Caco-2 (cell line): ENCODE results near the gene MLYCD. TPM values are rescaled to one million over a fixed set of nuclear protein-coding genes. Genes with fewer than 3 reads are reported as not detected.

Source experiments
- BruUV-seq: library from RNA; stranded (reverse); fragments of 400-500 nt; replicated peaks from 2 replicates; lab custom pipeline; 2021; lab: Mats Ljungman, UMichigan
- CTCF ChIA-PET: fragments of 300-600 bp; sonication (Branson Sonifier 250); formaldehyde crosslinking; loops from one replicate; lab custom pipeline; 2022; ENCODE audit warnings: antibody characterized with exemption; lab: Charles Lee
- POLR2A ChIA-PET: fragments of 300-600 bp; sonication (Branson Sonifier 250); formaldehyde crosslinking; loops from one replicate; lab custom pipeline; 2022; ENCODE audit warnings: antibody characterized with exemption; lab: Charles Lee
- DNase-seq, 2 experiments: peaks; one replicate each; pipeline versions ENCODE4 v3.0.0 to v3.0.0-alpha.2; 2020 to 2022
- H3K27me3 ChIP-seq: replicated peaks from 2 replicates; pipeline ENCODE4 v1.6.0; 2011; ENCODE audit warnings: low read length; ENCODE audit not compliant: control insufficient read depth, insufficient read depth
- H3K36me3 ChIP-seq: 2 replicates; pipeline ENCODE4 v1.5.1; 2011; ENCODE audit warnings: low read length; ENCODE audit not compliant: control insufficient read depth, insufficient read depth
- H3K4me1 ChIP-seq: fragments of 250-450 bp; sonication (Bioruptor Pico); 2 replicates; pipeline ENCODE4 v1.5.1; 2020; ENCODE audit warnings: mild to moderate bottlenecking
- H3K4me3 ChIP-seq: 2 replicates; pipeline ENCODE4 v1.5.1; 2011; ENCODE audit warnings: low read depth, mild to moderate bottlenecking, control low read depth, low read length
- H3K9me3 ChIP-seq: fragments of 250-450 bp; sonication (Bioruptor Pico); 2 replicates; pipeline ENCODE4 v1.5.1; 2020; ENCODE audit warnings: mild to moderate bottlenecking, moderate library complexity
- H3K27ac Mint-ChIP-seq: one replicate; pipeline ENCODE4 v1.8.0; 2022; ENCODE audit warnings: mixed read lengths; ENCODE audit not compliant: unreplicated experiment
- H3K27me3 Mint-ChIP-seq: one replicate; pipeline ENCODE4 v1.8.0; 2022; ENCODE audit warnings: mixed read lengths; ENCODE audit not compliant: insufficient read depth, unreplicated experiment
- H3K36me3 Mint-ChIP-seq: one replicate; pipeline ENCODE4 v1.8.0; 2022; ENCODE audit warnings: mild to moderate bottlenecking, mixed read lengths; ENCODE audit not compliant: insufficient read depth, unreplicated experiment
- H3K4me1 Mint-ChIP-seq: one replicate; pipeline ENCODE4 v1.8.0; 2022; ENCODE audit warnings: low read depth, mixed read lengths; ENCODE audit not compliant: unreplicated experiment
- H3K4me3 Mint-ChIP-seq: one replicate; pipeline ENCODE4 v1.8.0; 2022; ENCODE audit warnings: mild to moderate bottlenecking, moderate library complexity, mixed read lengths; ENCODE audit not compliant: unreplicated experiment
- H3K9me3 Mint-ChIP-seq: one replicate; pipeline ENCODE4 v1.8.0; 2022; ENCODE audit warnings: mixed read lengths; ENCODE audit not compliant: unreplicated experiment
- CTCF ChIP-seq, 2 experiments: fragments of 200-600 bp in 1 of 2; IDR thresholded peaks; 1 replicate in 1 of 2; 2 replicates in 1 of 2; pipeline versions ENCODE4 v1.5.1 to v1.8.0; 2011 to 2022; ENCODE audit warnings: antibody characterized with exemption in 1 of 2, control low read depth in 1 of 2, inconsistent platforms in 1 of 2, low read depth in 1 of 2, low read length in 1 of 2, mild to moderate bottlenecking in 1 of 2, moderate library complexity in 1 of 2; ENCODE audit not compliant: insufficient read depth in 1 of 2, severe bottlenecking in 1 of 2, unreplicated experiment in 1 of 2
- intact Hi-C: fragments of 100-400 bp; cut with micrococcal nuclease; formaldehyde crosslinking; loops from one replicate; pipeline ENCODE4 v1.10.0; 2022; ENCODE audit not compliant: unreplicated experiment
- total RNA-seq: library from RNA; stranded (reverse); gene quantifications from 2 replicates; pipeline ENCODE4 v1.2.3, GENCODE V29; 2022

Gene MLYCD
- total RNA-seq, 1 experiment from 2014 or later, result 8.7 TPM

GRCh38 chr16:83942074-83942473, 43.2 kb downstream of the MLYCD start:
- intact Hi-C loops, result no loop called here
- CTCF ChIA-PET, result interaction anchor here (1.8 kb wide), 1 partner anchor 12 kb away, joined by 8 read pairs; the partner anchor contains the start of gene OSGIN1
- Histone ChIP-seq H3K27me3 (no peaks in the 10 kb centered on the region), H3K9me3 (no peaks in the 10 kb centered on the region), H3K4me3 (no peak overlapping the region), H3K36me3 (no peaks in the 10 kb centered on the region), H3K4me1 (peaks cover 32% of the 10 kb centered on the region)
- TF ChIP-seq CTCF (IDR thresholded peaks at IDR 0.05; ENCODE audit: insufficient read depth in 1 of 2, low read depth in 1 of 2, low read length in 1 of 2, severe bottlenecking in 1 of 2, unreplicated experiment in 1 of 2), result no peak
- H3K4me3 Mint-ChIP-seq, result no peak overlapping the region
- no peaks in the 10 kb centered on the region for H3K36me3 Mint-ChIP-seq
- H3K9me3 Mint-ChIP-seq, result no peaks in the 10 kb centered on the region
- no peak overlapping the region for H3K27ac Mint-ChIP-seq
- H3K4me1 Mint-ChIP-seq, result peaks cover 21% of the 10 kb centered on the region
- BruUV-seq, result no TSS peak
- no peaks in the 10 kb centered on the region for H3K27me3 Mint-ChIP-seq
- POLR2A ChIA-PET, result no interaction called here
- no peak for DNase-seq

- Histone ChIP-seq H3K27me3 (no peaks in the 10 kb centered on the region), H3K9me3 (no peaks in the 10 kb centered on the region), H3K4me1 (peaks cover 32% of the 10 kb centered on the region), H3K4me3 (no peak overlapping the region), H3K36me3 (no peaks in the 10 kb centered on the region)
- peak overlapping the region; percentile 3 for H3K27ac Mint-ChIP-seq
- BruUV-seq, result no TSS peak
- intact Hi-C loops, result loop anchor here (1.0 kb wide), 1 partner anchor 17 kb away; no protein-coding TSS in a partner anchor
- H3K4me1 Mint-ChIP-seq, result peaks cover 21% of the 10 kb centered on the region
- H3K9me3 Mint-ChIP-seq, result no peaks in the 10 kb centered on the region
- POLR2A ChIA-PET, result no interaction called here
- peak in 1 of 2 experiments; percentile 58 for DNase-seq
- no peaks in the 10 kb centered on the region for H3K27me3 Mint-ChIP-seq
- CTCF ChIA-PET, result interaction anchor here (1.8 kb wide), 1 partner anchor 11 kb away, joined by 8 read pairs; the partner anchor contains the start of gene OSGIN1
- no peaks in the 10 kb centered on the region for H3K36me3 Mint-ChIP-seq
- no peak overlapping the region for H3K4me3 Mint-ChIP-seq
- TF ChIP-seq CTCF (IDR thresholded peaks at IDR 0.05; ENCODE audit: insufficient read depth in 1 of 2, low read depth in 1 of 2, low read length in 1 of 2, severe bottlenecking in 1 of 2, unreplicated experiment in 1 of 2), result no peak
Observed at GRCh38 chr16:83942815-83943515, 44.0 kb downstream of the MLYCD start.

GRCh38 chr16:83943516-83944050, 44.7 kb downstream of the MLYCD start:
- no peaks in the 10 kb centered on the region for H3K9me3 ChIP-seq
- no TSS peak for BruUV-seq
- H3K4me3 ChIP-seq, result no peak overlapping the region
- no peak for TF ChIP-seq CTCF (IDR thresholded peaks at IDR 0.05; ENCODE audit: insufficient read depth in 1 of 2, low read depth in 1 of 2, low read length in 1 of 2, severe bottlenecking in 1 of 2, unreplicated experiment in 1 of 2)
- H3K27me3 Mint-ChIP-seq, result no peaks in the 10 kb centered on the region
- H3K36me3 ChIP-seq, result no peaks in the 10 kb centered on the region
- no peaks in the 10 kb centered on the region for H3K9me3 Mint-ChIP-seq
- H3K4me3 Mint-ChIP-seq, result no peak overlapping the region
- peaks cover 21% of the 10 kb centered on the region for H3K4me1 Mint-ChIP-seq
- no peaks in the 10 kb centered on the region for H3K27me3 ChIP-seq
- no peak for DNase-seq
- intact Hi-C loops, result loop anchor here (1.0 kb wide), 1 partner anchor 17 kb away; no protein-coding TSS in a partner anchor
- POLR2A ChIA-PET, result no interaction called here
- no peaks in the 10 kb centered on the region for H3K36me3 Mint-ChIP-seq
- CTCF ChIA-PET, result interaction anchor here (1.5 to 1.8 kb wide), 2 partner anchors 10 to 13 kb away, joined by 5 to 8 read pairs; partner anchors contain the start of gene OSGIN1
- H3K27ac Mint-ChIP-seq, result peak overlapping the region; percentile 17
- H3K4me1 ChIP-seq, result peaks cover 32% of the 10 kb centered on the region
